Fibroblast of lung (primary cell): Measurements from ENCODE around the gene CBFA2T2. TPM values are rescaled to one million over a fixed set of nuclear protein-coding genes. Genes with fewer than 3 reads are reported as not detected.

Experiments
- DNase-seq, 2 donors: peaks; one replicate each; pipeline versions ENCODE4 v3.0.0 to v3.0.0-alpha.2; 2010; ENCODE audit warnings: low read depth in 2 of 2
- H2AFZ ChIP-seq: 2 replicates; pipeline ENCODE4 v1.5.1; 2012; ENCODE audit warnings: low read length, control low read depth, inconsistent platforms
- H3K27ac ChIP-seq: 2 replicates; pipeline ENCODE4 v1.5.1; 2011; ENCODE audit warnings: low read length, control low read depth; ENCODE audit not compliant: insufficient read depth
- H3K27me3 ChIP-seq: 2 replicates; pipeline ENCODE4 v1.5.1; 2011; ENCODE audit warnings: mild to moderate bottlenecking, low read length; ENCODE audit not compliant: control insufficient read depth, insufficient read depth
- H3K36me3 ChIP-seq: 2 replicates; pipeline ENCODE4 v1.5.1; 2011; ENCODE audit warnings: low read length; ENCODE audit not compliant: control insufficient read depth, insufficient read depth
- H3K4me1 ChIP-seq: 2 replicates; pipeline ENCODE4 v1.5.1; 2011; ENCODE audit warnings: low read length; ENCODE audit not compliant: control insufficient read depth, insufficient read depth; ENCODE audit errors: extremely low read depth
- H3K4me2 ChIP-seq: 2 replicates; pipeline ENCODE4 v1.5.1; 2011; ENCODE audit warnings: low read length, control low read depth; ENCODE audit not compliant: insufficient read depth; ENCODE audit errors: extremely low read depth
- H3K4me3 ChIP-seq, 4 experiments: fragments of 200-600 bp in 1 of 4; sonication (generic) in 1 of 4; replicated peaks in 1 of 4; 2 replicates each; pipeline ENCODE4 v1.5.1; 2011 to 2016; ENCODE audit warnings: low read length in 4 of 4, low read depth in 3 of 4, mild to moderate bottlenecking in 3 of 4, control low read depth in 2 of 4, inconsistent platforms in 1 of 4, mixed read lengths in 1 of 4; ENCODE audit not compliant: insufficient read depth in 1 of 4; ENCODE audit errors: control extremely low read depth in 1 of 4
- H3K79me2 ChIP-seq: 2 replicates; pipeline ENCODE4 v1.5.1; 2012; ENCODE audit warnings: mild to moderate bottlenecking, low read length, inconsistent platforms; ENCODE audit not compliant: control insufficient read depth, insufficient read depth
- H3K9ac ChIP-seq: 2 replicates; pipeline ENCODE4 v1.5.1; 2011; ENCODE audit warnings: mild to moderate bottlenecking, low read length, control low read depth; ENCODE audit not compliant: insufficient read depth
- H3K9me3 ChIP-seq: 2 replicates; pipeline ENCODE4 v1.5.1; 2012; ENCODE audit warnings: low read depth, low read length; ENCODE audit not compliant: control insufficient read depth, insufficient read depth
- H4K20me1 ChIP-seq: 2 replicates; pipeline ENCODE4 v1.5.1; 2011; ENCODE audit warnings: low read length; ENCODE audit not compliant: control insufficient read depth, insufficient read depth; ENCODE audit errors: extremely low read depth
- CTCF ChIP-seq, 2 donors: IDR thresholded peaks in 1 of 2; conservative IDR thresholded peaks in 1 of 2; 1 replicate in 1 of 2; 2 replicates in 1 of 2; pipeline ENCODE4 v1.5.1; 2011 to 2012; ENCODE audit warnings: low read length in 2 of 2, control low read depth in 1 of 2, inconsistent platforms in 1 of 2, low read depth in 1 of 2, mild to moderate bottlenecking in 1 of 2
- EZH2 ChIP-seq: IDR thresholded peaks from 2 replicates; pipeline ENCODE4 v1.5.1; 2012; ENCODE audit warnings: low read length, control low read depth, mild to moderate bottlenecking; ENCODE audit errors: missing control alignments
- polyA plus RNA-seq, 2 donors: library from polyadenylated mRNA; depleted of rRNA in 1 of 2; stranded (reverse) in 1 of 2; unstranded in 1 of 2; fragments of >200 nt; gene quantifications; 2 replicates each; pipeline ENCODE4 v1.2.1, GENCODE V29; 2011 to 2012; ENCODE audit warnings: missing spikeins in 1 of 2
- total RNA-seq: library from RNA; depleted of rRNA; stranded (reverse); fragments of >200 nt; gene quantifications from 2 replicates; pipeline ENCODE4 v1.2.1, GENCODE V29; 2014

CBFA2T2 gene
- total and polyA plus RNA-seq, 2 donors (not counting 1 experiment from before 2014, with no cell fraction given) = 5.6 to 7.3 TPM

GRCh38 chr20:33472868-33473435 is 16.9 kb upstream of the CBFA2T2 start:
- TF ChIP-seq CTCF (conservative IDR thresholded peaks at IDR 0.05 in 1 of 2, IDR thresholded peaks at IDR 0.05 in 1 of 2; ENCODE audit: low read depth in 1 of 2, low read length in 2 of 2) (no peak), EZH2 (no peak)
- H2AFZ ChIP-seq = no peak overlapping the region
- peaks cover 10% of the 10 kb centered on the region for H3K27me3 ChIP-seq
- H3K4me3 ChIP-seq = no peak overlapping the region
- H3K9me3 ChIP-seq = no peaks in the 10 kb centered on the region
- H3K27ac ChIP-seq = no peak overlapping the region
- H3K9ac ChIP-seq = no peak overlapping the region
- DNase-seq = no peak
- H3K36me3 ChIP-seq = no peaks in the 10 kb centered on the region
- H3K4me2 ChIP-seq = no peak overlapping the region
- no peaks in the 10 kb centered on the region for H3K4me1 ChIP-seq
- no peaks in the 10 kb centered on the region for H3K79me2 ChIP-seq
- no peaks in the 10 kb centered on the region for H4K20me1 ChIP-seq

GRCh38 chr20:33474097-33474873 is 15.6 kb upstream of the CBFA2T2 start:
- Histone ChIP-seq H3K4me2 (no peak overlapping the region), H3K36me3 (no peaks in the 10 kb centered on the region), H3K9ac (no peak overlapping the region), H3K4me3 (no peak overlapping the region), H4K20me1 (no peaks in the 10 kb centered on the region), H3K27ac (no peak overlapping the region), H3K4me1 (no peaks in the 10 kb centered on the region), H3K9me3 (no peaks in the 10 kb centered on the region), H2AFZ (no peak overlapping the region), H3K79me2 (no peaks in the 10 kb centered on the region), H3K27me3 (peaks cover 10% of the 10 kb centered on the region)
- DNase-seq = no peak
- no peak for TF ChIP-seq CTCF (conservative IDR thresholded peaks at IDR 0.05 in 1 of 2, IDR thresholded peaks at IDR 0.05 in 1 of 2; ENCODE audit: low read depth in 1 of 2, low read length in 2 of 2)
- TF ChIP-seq EZH2 = no peak

GRCh38 chr20:33474963-33475362 is 14.9 kb upstream of the CBFA2T2 start:
- Histone ChIP-seq H3K9ac (no peak overlapping the region), H4K20me1 (no peaks in the 10 kb centered on the region), H3K4me1 (no peaks in the 10 kb centered on the region), H3K9me3 (no peaks in the 10 kb centered on the region), H3K79me2 (no peaks in the 10 kb centered on the region), H3K27me3 (peaks cover 10% of the 10 kb centered on the region), H3K27ac (no peak overlapping the region), H2AFZ (no peak overlapping the region), H3K36me3 (no peaks in the 10 kb centered on the region), H3K4me2 (no peak overlapping the region), H3K4me3 (no peak overlapping the region)
- no peak for DNase-seq
- TF ChIP-seq EZH2 (no peak), CTCF (conservative IDR thresholded peaks at IDR 0.05 in 1 of 2, IDR thresholded peaks at IDR 0.05 in 1 of 2; ENCODE audit: low read depth in 1 of 2, low read length in 2 of 2) (no peak)
